Lower lobe of right lung (tissue), 2 donors: ENCODE data around the gene NUP214. TPM values are rescaled to one million over a fixed set of nuclear protein-coding genes. Genes with fewer than 3 reads are reported as not detected.
"Not testable (repeated sequence)": the region's sequence is repeated elsewhere in the genome, so short reads cannot be mapped to it uniquely, and the experiment has no call there.

Experiments
- ATAC-seq, 2 donors: fragments of 200-7000 bp; cut with Tn5 transposase; one replicate each; pipeline ENCODE4 v1.9.1; 2020 to 2022; ENCODE audit warnings: mild to moderate bottlenecking in 2 of 2, moderate library complexity in 2 of 2
- DNase-seq: peaks from one replicate; pipeline ENCODE4 v3.0.0-alpha.2; 2020
- H3K27ac ChIP-seq: fragments of 200-600 bp; one replicate; pipeline ENCODE4 v1.8.0; 2022
- H3K27me3 ChIP-seq: fragments of 200-600 bp; one replicate; pipeline ENCODE4 v1.8.0; 2022; ENCODE audit warnings: low read depth
- H3K36me3 ChIP-seq: fragments of 200-600 bp; one replicate; pipeline ENCODE4 v1.8.0; 2022; ENCODE audit warnings: mild to moderate bottlenecking
- H3K4me1 ChIP-seq: fragments of 200-600 bp; one replicate; pipeline ENCODE4 v1.8.0; 2022
- H3K4me3 ChIP-seq: fragments of 200-600 bp; one replicate; pipeline ENCODE4 v1.8.0; 2022; ENCODE audit warnings: mild to moderate bottlenecking
- H3K9me3 ChIP-seq: fragments of 200-600 bp; one replicate; pipeline ENCODE4 v1.8.0; 2022
- CTCF ChIP-seq: fragments of 200-600 bp; IDR thresholded peaks from one replicate; pipeline ENCODE4 v1.8.0; 2022; ENCODE audit warnings: antibody characterized with exemption, mild to moderate bottlenecking
- intact Hi-C: fragments of 100-400 bp; cut with DNase I; formaldehyde crosslinking; loops from one replicate; pipeline ENCODE4 v1.11.0; 2022
- total RNA-seq: library from RNA; stranded (reverse); fragmentation: NEBNext Ultra II Directional; extraction: Animal tissue kit (Norgen Biotek cat#: 25700); gene quantifications from one replicate; pipeline ENCODE4 v1.2.1, GENCODE V29; 2021
- donor health status: DM: no; HTN: yes; CAD: no; lungs with severe emphysema.

Gene NUP214
- total RNA-seq, 1 donor from 2014 or later, result 61.4 TPM

- no peak overlapping the region for H3K4me3 ChIP-seq
- peaks cover 3% of the 10 kb centered on the region for H3K36me3 ChIP-seq
- no peaks in the 10 kb centered on the region for H3K27me3 ChIP-seq
- TF ChIP-seq CTCF, result no peak
- H3K4me1 ChIP-seq, result peaks cover 71% of the 10 kb centered on the region
- H3K27ac ChIP-seq, result peak overlapping the region; percentile 36
- intact Hi-C loops, result no loop called here
- DNase-seq (no peak), ATAC-seq (no peak)
- no peaks in the 10 kb centered on the region for H3K9me3 ChIP-seq
These were observed 141.2 kb downstream of the NUP214 start for GRCh38 chr9:131266266-131267229.

GRCh38 chr9:131270171-131271015 lies 145.0 kb downstream of the NUP214 start:
- H3K27me3 ChIP-seq, result no peaks in the 10 kb centered on the region
- H3K27ac ChIP-seq, result peak overlapping the region; percentile 89
- peaks cover 71% of the 10 kb centered on the region for H3K4me1 ChIP-seq
- peak; percentile 60 to 65 for ATAC-seq
- DNase-seq, result peak; percentile 85
- no peak for TF ChIP-seq CTCF
- intact Hi-C loops, result no loop called here
- no peaks in the 10 kb centered on the region for H3K9me3 ChIP-seq
- H3K36me3 ChIP-seq, result no peaks in the 10 kb centered on the region
- peak overlapping the region; percentile 36 for H3K4me3 ChIP-seq

- H3K27ac ChIP-seq, result peak overlapping the region; percentile 89
- H3K27me3 ChIP-seq, intact Hi-C loops, ATAC-seq, H3K9me3 ChIP-seq, DNase-seq, H3K36me3 ChIP-seq: not testable (repeated sequence)
- H3K4me3 ChIP-seq, result peak overlapping the region; percentile 36
- peaks cover 66% of the 10 kb centered on the region for H3K4me1 ChIP-seq
These were observed 145.6 kb downstream of the NUP214 start for GRCh38 chr9:131271016-131271273.

GRCh38 chr9:131271506-131271931 lies 146.1 kb downstream of the NUP214 start:
- Histone ChIP-seq H3K9me3 (no peaks in the 10 kb centered on the region), H3K4me3 (peak overlapping the region; percentile 36), H3K27me3 (peaks cover 3% of the 10 kb centered on the region), H3K36me3 (no peaks in the 10 kb centered on the region), H3K27ac (peak overlapping the region; percentile 89), H3K4me1 (peaks cover 61% of the 10 kb centered on the region)
- DNase-seq, result no peak
- intact Hi-C loops, result no loop called here
- no peak for ATAC-seq
- no peak for TF ChIP-seq CTCF

GRCh38 chr9:131272212-131272611 lies 146.8 kb downstream of the NUP214 start:
- H3K4me3 ChIP-seq, result no peak overlapping the region

More at GRCh38 chr9:131272212-131272611, 146.8 kb downstream of the NUP214 start:
- Histone ChIP-seq H3K4me1 (peaks cover 54% of the 10 kb centered on the region), H3K36me3 (no peaks in the 10 kb centered on the region), H3K27me3 (peaks cover 3% of the 10 kb centered on the region), H3K9me3 (no peaks in the 10 kb centered on the region), H3K27ac (peak overlapping the region; percentile 89)
- DNase-seq (no peak), ATAC-seq (no peak)
- no peak for TF ChIP-seq CTCF
- intact Hi-C loops, result no loop called here
